Limb (tissue), 2 donors: ENCODE data around the gene KCNAB2.

Experiments
- DNase-seq, 2 donors: peaks; one replicate each; pipeline ENCODE4 v3.0.0-alpha.2; 2016; ENCODE audit errors: extremely low spot score in 2 of 2

Gene KCNAB2

DNA sequence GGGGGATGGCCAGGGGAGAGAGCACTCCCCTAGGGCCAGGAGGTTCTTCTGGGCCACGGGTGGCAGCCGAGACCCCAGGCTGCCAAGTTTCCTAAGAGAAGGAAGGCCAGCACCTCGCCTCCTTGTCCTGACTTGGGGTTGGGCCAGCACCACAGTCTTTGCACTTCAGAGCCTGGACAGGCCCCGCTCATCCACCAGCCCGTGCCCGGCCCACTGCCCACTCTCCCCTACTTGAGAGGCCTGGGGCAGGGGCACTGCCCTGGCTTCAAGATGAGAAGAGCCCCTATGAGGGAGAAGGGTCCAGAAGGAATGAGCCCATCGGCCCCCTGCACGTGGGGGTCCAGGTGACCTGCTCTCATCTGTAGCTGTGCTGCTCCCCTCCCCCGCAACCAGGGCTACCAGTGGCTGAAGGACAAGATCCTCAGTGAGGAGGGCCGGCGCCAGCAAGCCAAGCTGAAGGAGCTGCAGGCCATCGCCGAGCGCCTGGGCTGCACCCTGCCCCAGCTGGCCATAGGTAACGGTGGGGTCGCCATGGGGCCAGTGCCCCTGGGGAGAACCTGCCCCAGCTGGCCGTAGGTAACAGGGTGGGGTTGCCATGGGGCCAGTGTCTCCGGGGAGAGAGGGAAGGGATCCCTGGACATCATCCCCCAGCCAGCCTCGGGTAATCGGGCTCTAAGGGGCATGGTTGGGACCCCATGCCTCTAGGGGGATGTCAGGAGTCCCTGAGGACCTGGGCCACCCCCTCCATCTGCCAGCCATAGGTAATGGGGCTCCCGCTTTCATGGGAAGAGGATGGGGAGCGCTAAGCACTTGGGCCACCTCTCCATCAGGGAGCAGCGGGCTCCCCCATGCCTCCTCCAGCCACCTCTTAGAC, 50.8 kb downstream of the KCNAB2 start:
- DNase-seq = no peak

- DNase-seq = no peak
These were observed 51.5 kb downstream of the KCNAB2 start for GRCh38 chr1:6097117-6097595.

DNA sequence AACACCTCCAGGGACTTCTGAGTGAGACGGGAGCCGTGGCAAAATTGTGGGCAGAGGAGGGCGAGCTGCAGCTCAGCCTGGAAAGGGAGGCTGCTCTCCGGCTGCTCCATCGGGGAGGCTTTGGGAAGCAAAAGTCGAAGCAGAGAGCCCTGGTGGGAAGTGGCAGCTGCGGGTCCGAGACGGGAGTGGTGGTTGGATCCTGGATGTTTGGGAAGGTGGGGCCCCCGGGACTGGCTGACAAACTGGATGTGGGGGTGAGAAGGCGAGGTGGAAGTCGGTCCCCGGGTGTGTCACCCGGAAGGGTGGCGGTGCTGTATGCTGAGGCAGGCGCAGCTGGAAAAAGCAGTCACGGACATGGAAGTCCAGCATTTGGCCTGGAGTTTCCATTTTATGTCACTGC, 52.1 kb downstream of the KCNAB2 start:
- no peak for DNase-seq

DNA sequence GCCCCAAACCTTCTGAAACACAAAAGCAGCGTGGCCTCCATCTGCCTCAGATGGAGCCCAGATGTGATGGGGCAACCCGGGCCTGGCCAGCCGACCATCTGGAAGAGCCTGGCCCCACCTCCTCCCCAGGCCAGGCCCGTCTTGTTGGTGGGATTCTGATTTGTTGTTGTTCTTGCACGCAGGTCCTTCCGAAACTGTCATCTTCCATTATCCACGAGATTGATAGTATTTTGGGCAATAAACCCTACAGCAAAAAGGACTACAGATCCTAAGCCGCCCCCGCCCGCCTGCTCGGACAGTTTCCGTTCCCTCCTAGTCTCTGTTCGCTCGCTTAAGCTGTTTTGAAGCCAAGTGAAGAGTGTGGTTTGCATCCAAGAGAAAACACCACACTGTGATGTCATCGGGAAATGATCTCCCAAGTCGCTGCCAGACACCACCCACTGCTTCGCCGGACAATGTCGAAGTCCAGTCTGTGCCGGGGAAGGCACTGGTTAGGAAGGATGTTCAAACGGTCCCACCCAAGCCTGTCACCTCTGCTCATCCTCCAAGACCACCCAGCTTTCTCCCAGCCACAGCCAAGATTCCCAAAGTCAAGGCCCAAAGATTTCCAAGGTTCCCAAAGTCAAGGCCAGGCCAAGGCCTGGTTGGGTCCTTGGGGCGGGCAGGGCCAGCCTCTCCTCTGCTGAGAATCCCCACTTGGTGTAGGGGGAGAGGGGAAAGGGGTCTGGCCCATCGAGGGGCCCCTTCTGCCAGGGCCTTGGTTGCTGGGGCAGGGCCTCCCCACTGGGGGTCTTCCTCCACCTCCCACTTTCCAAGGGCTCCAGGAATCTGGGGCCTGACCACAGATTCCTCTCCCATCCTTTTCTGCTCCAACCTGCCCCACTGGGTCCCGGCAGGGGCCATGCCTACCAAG, 52.9 kb downstream of the KCNAB2 start:
- DNase-seq = no peak

DNA sequence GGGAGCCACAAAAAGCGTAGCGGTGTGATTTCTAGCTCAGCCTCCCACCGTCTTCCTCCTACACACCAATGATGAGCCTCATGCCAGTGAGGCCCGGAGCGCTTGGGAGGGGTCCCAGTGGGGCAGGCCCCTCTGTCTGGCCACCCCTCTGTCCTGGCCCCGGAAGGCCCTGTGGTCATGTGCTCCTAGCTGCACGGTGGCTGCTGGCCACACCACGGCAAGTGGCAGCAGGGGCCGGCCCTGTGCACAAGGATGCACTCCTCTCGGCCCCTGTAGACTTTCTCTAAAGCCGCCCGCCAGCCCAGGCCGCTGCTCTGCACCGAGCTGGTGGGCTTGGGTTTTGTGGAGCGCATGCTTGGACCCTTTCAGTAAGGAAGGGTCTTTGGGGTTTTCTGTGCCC, 53.6 kb downstream of the KCNAB2 start:
- DNase-seq = no peak

DNA sequence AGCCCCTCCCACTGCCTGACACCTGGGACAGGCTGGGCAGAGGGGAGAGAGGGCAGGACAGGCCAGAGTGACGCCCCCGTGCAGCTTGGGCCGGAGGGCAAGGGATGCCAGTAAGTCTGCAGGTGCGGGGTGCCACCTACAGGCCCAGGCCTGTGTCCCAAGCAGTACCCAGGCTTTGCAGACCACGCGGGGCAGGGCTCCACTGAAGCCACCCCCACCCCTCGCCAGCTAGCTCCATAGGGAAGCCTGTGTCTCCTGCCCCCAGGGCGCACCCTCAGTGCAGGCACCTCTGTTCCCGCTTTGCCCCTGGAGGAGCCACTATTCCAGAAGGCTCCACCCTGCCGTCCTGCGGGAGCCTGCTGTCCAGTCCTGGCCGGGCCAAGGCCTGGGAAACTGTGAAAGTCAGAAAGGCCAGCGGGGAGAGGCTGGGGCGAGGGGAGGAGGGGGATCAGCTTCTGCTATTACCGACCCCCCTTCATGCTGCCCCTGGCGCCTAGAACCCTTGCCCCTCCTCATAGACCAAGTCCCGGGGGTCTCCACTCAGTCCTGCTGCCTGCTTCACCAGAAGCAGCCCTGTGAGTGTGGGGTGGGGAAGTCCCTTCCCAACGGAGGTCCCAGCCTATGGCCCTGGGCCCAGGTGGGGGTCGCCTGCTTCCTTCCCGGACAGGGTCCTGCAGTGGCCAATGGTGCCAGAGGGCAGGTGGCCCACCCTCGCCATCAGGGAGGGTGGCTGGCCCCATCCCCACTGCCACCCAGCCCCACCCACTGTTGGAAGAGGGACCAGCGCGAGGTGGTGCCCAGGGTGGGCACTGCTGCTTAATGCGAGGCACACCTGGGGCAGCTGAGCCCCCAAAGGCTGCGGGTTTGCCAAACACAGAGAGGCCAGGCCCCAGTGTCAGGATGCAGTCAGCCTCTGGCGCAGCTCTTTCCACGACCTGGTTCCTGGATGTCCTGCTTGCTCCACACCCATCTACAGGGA, 54.4 kb downstream of the KCNAB2 start:
- no peak for DNase-seq

- no peak for DNase-seq
These were observed 55.4 kb downstream of the KCNAB2 start for GRCh38 chr1:6100861-6101783.

GRCh38 chr1:6101826-6102531, 56.3 kb downstream of the KCNAB2 start:
- DNase-seq = no peak

GRCh38 chr1:6102532-6102845, 56.8 kb downstream of the KCNAB2 start:
- DNase-seq = no peak

GRCh38 chr1:6103111-6103853, 57.6 kb downstream of the KCNAB2 start:
- no peak for DNase-seq

DNA sequence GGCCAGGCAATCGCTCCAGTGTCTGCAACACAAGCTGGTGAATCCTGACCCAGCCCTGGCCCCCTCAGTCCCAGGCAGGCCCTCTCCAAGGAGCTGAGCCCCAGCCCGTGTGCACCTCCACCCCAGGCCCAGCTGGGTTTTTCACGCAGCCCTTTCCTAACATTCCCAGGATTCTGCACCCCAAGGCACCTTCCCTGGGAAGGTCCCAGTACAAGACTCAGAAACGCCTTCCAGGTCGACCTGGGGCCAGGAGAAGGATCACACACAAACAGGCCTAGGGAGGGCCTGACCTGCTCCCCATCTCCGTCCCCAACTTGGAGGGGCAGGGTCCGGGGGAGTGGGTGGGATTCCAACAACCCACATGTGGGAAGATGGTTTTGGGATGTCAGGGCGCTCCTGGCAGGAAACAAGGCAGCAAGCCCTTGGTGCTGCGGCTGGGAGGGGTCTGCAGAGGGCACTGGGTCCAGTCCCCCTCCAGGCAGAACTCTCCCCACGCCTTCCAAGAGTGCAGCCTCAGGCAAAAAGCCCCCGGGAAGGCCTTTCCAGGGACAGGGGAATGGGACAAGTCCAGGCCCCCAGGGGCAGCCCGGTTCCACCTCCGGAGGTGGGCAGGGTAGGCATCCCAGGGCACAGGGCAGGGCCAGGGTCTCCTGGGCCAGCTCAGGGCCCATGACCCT, 58.3 kb downstream of the KCNAB2 start:
- DNase-seq = no peak

- DNase-seq = no peak
These were observed 58.9 kb downstream of the KCNAB2 start for GRCh38 chr1:6104631-6105030.

DNA sequence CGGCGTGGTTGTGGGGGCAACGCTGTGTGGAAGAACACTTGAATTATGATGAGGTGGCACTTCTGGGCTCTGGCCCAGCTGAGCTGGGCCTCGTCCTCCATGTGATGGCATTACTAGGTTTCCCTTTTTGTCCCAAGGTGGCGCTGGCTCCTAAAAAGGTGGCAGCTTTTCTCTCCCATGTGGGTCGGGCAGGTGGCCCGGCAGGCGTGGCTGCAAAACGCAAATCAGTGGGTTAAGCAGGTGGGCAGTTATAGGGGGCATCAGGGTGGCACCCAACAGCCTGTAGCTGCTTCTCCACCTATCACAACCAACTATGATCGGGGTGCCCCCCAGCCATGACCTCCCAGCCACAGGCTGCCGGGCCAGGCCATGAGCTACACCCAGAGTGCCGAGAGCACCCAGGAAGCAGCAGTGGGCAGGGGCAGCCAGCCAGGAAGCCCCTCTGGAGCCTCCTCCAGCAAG, 59.6 kb downstream of the KCNAB2 start:
- no peak for DNase-seq

DNA sequence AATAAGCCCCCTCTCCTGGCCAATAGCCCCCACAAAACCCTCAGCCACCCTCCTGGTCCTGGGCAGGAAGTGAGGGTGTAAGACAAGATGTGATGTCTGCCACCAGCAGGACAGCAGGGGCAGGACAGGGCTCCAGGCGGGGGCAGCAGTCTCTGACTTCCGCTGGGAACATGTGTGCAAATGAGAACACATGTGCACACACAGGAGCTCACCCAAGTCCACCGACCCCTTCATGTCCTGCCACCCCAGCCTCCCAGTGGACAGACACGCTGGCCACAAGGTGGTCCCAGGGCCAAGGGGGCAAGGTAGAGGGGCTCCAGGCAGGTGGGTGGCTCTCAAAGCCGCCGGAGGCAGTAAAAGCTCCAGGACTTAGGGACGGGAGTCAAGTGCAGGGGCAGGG, 60.1 kb downstream of the KCNAB2 start:
- DNase-seq = no peak

DNA sequence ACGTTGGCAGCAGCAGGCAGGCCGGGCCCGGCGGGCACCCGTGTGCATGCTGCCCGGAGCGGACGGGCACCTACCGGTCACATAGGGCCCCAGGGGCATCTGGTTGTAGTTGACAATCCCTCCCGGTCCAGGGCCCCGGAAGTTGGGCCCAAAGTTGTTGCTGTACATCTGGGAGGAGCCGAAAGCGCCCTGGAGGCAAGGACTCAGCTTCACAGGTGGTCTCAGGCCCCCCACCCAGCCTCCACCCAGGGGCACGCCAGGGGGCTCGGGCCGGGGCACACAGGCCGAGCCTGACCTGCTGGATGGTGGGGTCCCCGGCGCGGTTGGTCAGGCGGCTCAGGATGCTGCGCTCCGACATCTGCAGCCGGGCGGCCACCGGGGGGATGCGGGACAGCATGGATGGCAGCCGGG, 60.6 kb downstream of the KCNAB2 start:
- DNase-seq = no peak

- no peak for DNase-seq
These were observed 61.3 kb downstream of the KCNAB2 start for GRCh38 chr1:6106977-6107376.

- no peak for DNase-seq
These were observed 62.0 kb downstream of the KCNAB2 start for GRCh38 chr1:6107409-6108356.
